ENCODE measurements around the gene CIAPIN1. TPM values are rescaled to one million over a fixed set of nuclear protein-coding genes. Genes with fewer than 3 reads are reported as not detected.

Gene CIAPIN1
- total and polyA plus RNA-seq, 2 of the 8 experiments (the other 6 are each of a cell fraction or from before 2014, with no cell fraction given) = 76.8 to 83.6 TPM

GRCh38 chr16:57469917-57470470 lies 22.8 kb upstream of the CIAPIN1 start:
- no peak overlapping the region for H2AK5ac ChIP-seq (ENCODE audit: low read depth, low read length)
- no peak overlapping the region for H3K14ac ChIP-seq (ENCODE audit: insufficient read length)
- no peak overlapping the region for H4K5ac ChIP-seq (ENCODE audit: insufficient read length, low read depth, low read length)
- H4K8ac ChIP-seq (ENCODE audit: extremely low read depth, insufficient read depth, low read length) = no peak overlapping the region
- H4K20me1 ChIP-seq (replicated peaks in 1 of 2; ENCODE audit: control insufficient read depth in 1 of 2, insufficient read depth in 2 of 2, low read length in 2 of 2) = peaks cover 2% of the 10 kb centered on the region in 2 experiments
- H3K56ac ChIP-seq (replicated peaks; ENCODE audit: insufficient read length, low read depth, low read length) = no peak overlapping the region
- H3K36me3 ChIP-seq (ENCODE audit: control insufficient read depth in 2 of 4, insufficient read depth in 4 of 4, low read length in 3 of 4) = peaks cover 20 to 68% (median 46%) of the 10 kb centered on the region in 4 experiments
- H3K79me1 ChIP-seq (ENCODE audit: low read depth, low read length) = peaks cover 5% of the 10 kb centered on the region; the same call in 1 of the 2 replicates
- H2BK5ac ChIP-seq (ENCODE audit: low read depth, low read length) = no peak overlapping the region
- no peak overlapping the region for H3K4me2 ChIP-seq (ENCODE audit: insufficient read depth in 1 of 2, low read depth in 2 of 2, low read length in 2 of 2)
- no peak overlapping the region for H2BK20ac ChIP-seq (ENCODE audit: low read length)
- TF ChIP-seq RAD21 (IDR thresholded peaks at IDR 0.05 in 1 of 2, conservative IDR thresholded peaks at IDR 0.05 in 1 of 2; ENCODE audit: low read depth in 2 of 2, low read length in 2 of 2) = no peak
- no peak for TF ChIP-seq CEBPB (IDR thresholded peaks at IDR 0.05; ENCODE audit: low read depth, low read length)
- no peak for TF ChIP-seq SRF (IDR thresholded peaks at IDR 0.05; ENCODE audit: low read depth, low read length)
- TF ChIP-seq NRF1 (IDR thresholded peaks at IDR 0.05; ENCODE audit: low read depth, low read length) = no peak
- H3K9me3 ChIP-seq (ENCODE audit: insufficient read depth in 2 of 2, low read depth in 1 of 2, low read length in 1 of 2) = no peaks in the 10 kb centered on the region
- H3K9ac ChIP-seq (replicated peaks in 1 of 4; ENCODE audit: extremely low read depth in 1 of 4, low read depth in 3 of 4, low read length in 3 of 4) = no peak overlapping the region
- ChIA-PET POLR2A (ENCODE audit: partially characterized antibody) (interaction anchor here (1.9 kb wide), 1 partner anchor 9 kb away, joined by 6 read pairs; no protein-coding TSS in a partner anchor), CTCF (ENCODE audit: partially characterized antibody) (interaction anchor here (1.1 to 15.0 kb wide), 3 partner anchors 42 to 68 kb away, joined by 3 to 210 read pairs (median 3); no protein-coding TSS in a partner anchor)
- no peak overlapping the region for H3K27ac ChIP-seq (ENCODE audit: low read depth, low read length)
- no peak overlapping the region for H2AFZ ChIP-seq (ENCODE audit: low read length)
- no peak for FAIRE-seq
- no peaks in the 10 kb centered on the region for H3K27me3 ChIP-seq (replicated peaks in 1 of 4; ENCODE audit: control insufficient read depth in 3 of 4, extremely low read depth in 1 of 4, insufficient read depth in 3 of 4, low read length in 3 of 4)
- H3K18ac ChIP-seq (ENCODE audit: extremely low read depth, low read length) = no peak overlapping the region
- H4K91ac ChIP-seq (replicated peaks; ENCODE audit: insufficient read length, low read length) = no peak overlapping the region
- H3K23me2 ChIP-seq (ENCODE audit: low read depth, low read length) = no peaks in the 10 kb centered on the region
- peaks cover 5 to 26% (median 20%) of the 10 kb centered on the region in 4 experiments for H3K4me1 ChIP-seq (replicated peaks in 1 of 4; ENCODE audit: control insufficient read depth in 3 of 4, insufficient read depth in 4 of 4, low read length in 3 of 4)
- no peak overlapping the region for H2BK15ac ChIP-seq (ENCODE audit: low read length)
- H3K4me3 ChIP-seq (ENCODE audit: extremely low read depth in 1 of 4, insufficient read depth in 2 of 4, low read depth in 3 of 4, low read length in 4 of 4) = no peak overlapping the region
- H3K23ac ChIP-seq (ENCODE audit: insufficient read length) = no peak overlapping the region
- no peak overlapping the region for H2BK120ac ChIP-seq (replicated peaks; ENCODE audit: low read depth, low read length)
- no peak overlapping the region for H2BK12ac ChIP-seq (ENCODE audit: low read depth, low read length)
- H3K4ac ChIP-seq (replicated peaks; ENCODE audit: insufficient read length, low read depth, low read length) = no peak overlapping the region
- DNase-seq (ENCODE audit: low read depth in 1 of 2, low spot score in 2 of 2) = no peak
- WGBS, 2 experiments (ENCODE audit: extremely low coverage in 1 of 2, insufficient coverage in 1 of 2, insufficient read length in 1 of 2, insufficient replicate concordance in 2 of 2, low coverage in 1 of 2, low lambda C conversion rate in 2 of 2, missing lambda C conversion rate in 1 of 2) = 91% methylated on average over 9 of the region's 9 CpGs; no CpG with 5 or more reads in 1 of the 2 experiments
- peaks cover 0 to 5% of the 10 kb centered on the region in 2 experiments; a peak in 1 of 4 replicates for H3K79me2 ChIP-seq (ENCODE audit: control insufficient read depth in 1 of 2, insufficient read depth in 2 of 2, low read length in 2 of 2)

Data from H1 (cell line).